ENCODE results near the gene PRDX3.

DNA sequence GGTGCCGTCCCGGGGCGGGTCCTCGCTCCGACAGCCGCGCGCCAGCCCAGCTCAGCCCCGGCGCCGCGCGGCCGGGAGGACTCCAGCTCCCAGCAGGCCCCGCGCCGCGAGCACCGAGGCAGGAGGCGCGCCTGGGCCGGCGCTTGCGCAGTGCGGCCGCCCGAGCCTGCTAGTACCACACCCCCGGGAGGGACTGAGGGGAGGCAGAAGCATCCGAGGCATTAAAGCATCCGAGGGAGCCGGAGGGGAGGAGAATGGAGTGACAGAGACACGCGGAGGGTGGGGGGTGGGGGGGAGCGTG lies 28.7 kb upstream of the PRDX3 start, which contains the start of gene GRK5:
- peak; percentile 69; the same call in 1 of the 2 replicates for TF ChIP-seq POLR2A (IDR thresholded peaks at IDR 0.05; ENCODE audit: low read depth, low read length)
- TF ChIP-seq, protein P1, sequence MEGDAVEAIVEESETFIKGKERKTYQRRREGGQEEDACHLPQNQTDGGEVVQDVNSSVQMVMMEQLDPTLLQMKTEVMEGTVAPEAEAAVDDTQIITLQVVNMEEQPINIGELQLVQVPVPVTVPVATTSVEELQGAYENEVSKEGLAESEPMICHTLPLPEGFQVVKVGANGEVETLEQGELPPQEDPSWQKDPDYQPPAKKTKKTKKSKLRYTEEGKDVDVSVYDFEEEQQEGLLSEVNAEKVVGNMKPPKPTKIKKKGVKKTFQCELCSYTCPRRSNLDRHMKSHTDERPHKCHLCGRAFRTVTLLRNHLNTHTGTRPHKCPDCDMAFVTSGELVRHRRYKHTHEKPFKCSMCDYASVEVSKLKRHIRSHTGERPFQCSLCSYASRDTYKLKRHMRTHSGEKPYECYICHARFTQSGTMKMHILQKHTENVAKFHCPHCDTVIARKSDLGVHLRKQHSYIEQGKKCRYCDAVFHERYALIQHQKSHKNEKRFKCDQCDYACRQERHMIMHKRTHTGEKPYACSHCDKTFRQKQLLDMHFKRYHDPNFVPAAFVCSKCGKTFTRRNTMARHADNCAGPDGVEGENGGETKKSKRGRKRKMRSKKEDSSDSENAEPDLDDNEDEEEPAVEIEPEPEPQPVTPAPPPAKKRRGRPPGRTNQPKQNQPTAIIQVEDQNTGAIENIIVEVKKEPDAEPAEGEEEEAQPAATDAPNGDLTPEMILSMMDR (conservative IDR thresholded peaks at IDR 0.05; ENCODE audit: low read depth, low read length), result no peak
- TF ChIP-seq MXI1 (IDR thresholded peaks at IDR 0.05; ENCODE audit: borderline replicate concordance, low read depth, low read length), result peak; percentile 55; the same call in 1 of the 2 replicates
- TF ChIP-seq CEBPB (IDR thresholded peaks at IDR 0.05; ENCODE audit: low read depth, low read length), result no peak
- TF ChIP-seq, protein P2, sequence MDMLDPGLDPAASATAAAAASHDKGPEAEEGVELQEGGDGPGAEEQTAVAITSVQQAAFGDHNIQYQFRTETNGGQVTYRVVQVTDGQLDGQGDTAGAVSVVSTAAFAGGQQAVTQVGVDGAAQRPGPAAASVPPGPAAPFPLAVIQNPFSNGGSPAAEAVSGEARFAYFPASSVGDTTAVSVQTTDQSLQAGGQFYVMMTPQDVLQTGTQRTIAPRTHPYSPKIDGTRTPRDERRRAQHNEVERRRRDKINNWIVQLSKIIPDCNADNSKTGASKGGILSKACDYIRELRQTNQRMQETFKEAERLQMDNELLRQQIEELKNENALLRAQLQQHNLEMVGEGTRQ (IDR thresholded peaks at IDR 0.05; ENCODE audit: low read depth, low read length), result no peak
- no peak for TF ChIP-seq CHD1 (IDR thresholded peaks at IDR 0.05; ENCODE audit: low read depth, low read length)
- TF ChIP-seq, protein P3, sequence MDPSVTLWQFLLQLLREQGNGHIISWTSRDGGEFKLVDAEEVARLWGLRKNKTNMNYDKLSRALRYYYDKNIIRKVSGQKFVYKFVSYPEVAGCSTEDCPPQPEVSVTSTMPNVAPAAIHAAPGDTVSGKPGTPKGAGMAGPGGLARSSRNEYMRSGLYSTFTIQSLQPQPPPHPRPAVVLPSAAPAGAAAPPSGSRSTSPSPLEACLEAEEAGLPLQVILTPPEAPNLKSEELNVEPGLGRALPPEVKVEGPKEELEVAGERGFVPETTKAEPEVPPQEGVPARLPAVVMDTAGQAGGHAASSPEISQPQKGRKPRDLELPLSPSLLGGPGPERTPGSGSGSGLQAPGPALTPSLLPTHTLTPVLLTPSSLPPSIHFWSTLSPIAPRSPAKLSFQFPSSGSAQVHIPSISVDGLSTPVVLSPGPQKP (IDR thresholded peaks at IDR 0.05; ENCODE audit: borderline replicate concordance, low read depth, low read length), result no peak
- peak; percentile 92 for TF ChIP-seq MAZ (IDR thresholded peaks at IDR 0.05; ENCODE audit: borderline replicate concordance, low read depth, low read length)
- TF ChIP-seq BHLHE40 (IDR thresholded peaks at IDR 0.05; ENCODE audit: low read depth, low read length), result no peak
- no peak for TF ChIP-seq MAFK (IDR thresholded peaks at IDR 0.05; ENCODE audit: low read depth, low read length)
- TF ChIP-seq RAD21 (IDR thresholded peaks at IDR 0.05; ENCODE audit: low read length), result no peak
